HG03521 (cell line): ENCODE data around the gene TPRG1.

Source experiments
- ATAC-seq: cut with Tn5 transposase; IDR thresholded peaks from one replicate; pipeline ENCODE4 v1.9.1; 2021; ENCODE audit warnings: mild to moderate bottlenecking, moderate library complexity; ENCODE audit not compliant: unreplicated experiment

Gene TPRG1

GRCh38 chr3:189171707-189172106, at the start of gene TPRG1:
Gene TPRG1, plus strand, starts transcription at chr3:189171971. Its CDS starts 35,414 bp downstream, at chr3:189207385.
- no peak for ATAC-seq

- ATAC-seq: no peak
These were observed 49.7 kb upstream of the TPRG1 start for GRCh38 chr3:189122110-189122509.

- no peak for ATAC-seq
These were observed 49.1 kb upstream of the TPRG1 start for GRCh38 chr3:189122526-189123205.

GRCh38 chr3:189123595-189124387, 48.0 kb upstream of the TPRG1 start:
- no peak for ATAC-seq

GRCh38 chr3:189132231-189132671, 39.5 kb upstream of the TPRG1 start:
- peak; percentile 94 for ATAC-seq

GRCh38 chr3:189132839-189133238, 38.9 kb upstream of the TPRG1 start:
- ATAC-seq: no peak

GRCh38 chr3:189133768-189134167, 38.0 kb upstream of the TPRG1 start:
- ATAC-seq: no peak

- no peak for ATAC-seq
These were observed 34.4 kb upstream of the TPRG1 start for GRCh38 chr3:189137416-189137815.

- no peak for ATAC-seq
These were observed 32.7 kb upstream of the TPRG1 start for GRCh38 chr3:189138901-189139610.

GRCh38 chr3:189139611-189139940, 32.2 kb upstream of the TPRG1 start:
- no peak for ATAC-seq

- no peak for ATAC-seq
These were observed 29.2 kb upstream of the TPRG1 start for GRCh38 chr3:189142527-189142926.

GRCh38 chr3:189143321-189143720, 28.4 kb upstream of the TPRG1 start:
- ATAC-seq: no peak

GRCh38 chr3:189143771-189144170, 28.0 kb upstream of the TPRG1 start:
- no peak for ATAC-seq

- ATAC-seq: no peak
These were observed 27.1 kb upstream of the TPRG1 start for GRCh38 chr3:189144645-189145044.

GRCh38 chr3:189146848-189147247, 24.9 kb upstream of the TPRG1 start:
- no peak for ATAC-seq

GRCh38 chr3:189148081-189148507, 23.7 kb upstream of the TPRG1 start:
- ATAC-seq: peak; percentile 65

GRCh38 chr3:189149203-189149602, 22.6 kb upstream of the TPRG1 start:
- ATAC-seq: no peak

GRCh38 chr3:189157232-189158007, 14.4 kb upstream of the TPRG1 start:
- ATAC-seq: no peak

- no peak for ATAC-seq
These were observed 13.7 kb upstream of the TPRG1 start for GRCh38 chr3:189158034-189158433.

GRCh38 chr3:189160519-189161309, 11.1 kb upstream of the TPRG1 start:
- no peak for ATAC-seq
